Fibroblast of villous mesenchyme (primary cell): ENCODE results near the gene SERPINB1. TPM values are rescaled to one million over a fixed set of nuclear protein-coding genes. Genes with fewer than 3 reads are reported as not detected.

Source experiments
- DNase-seq: peaks from one replicate; pipeline ENCODE4 v3.0.0-alpha.2; 2010; ENCODE audit warnings: low read depth
- H3K4me3 ChIP-seq: 2 replicates; pipeline ENCODE4 v1.5.1; 2011; ENCODE audit warnings: low read depth, mild to moderate bottlenecking, low read length
- total RNA-seq: library from RNA; depleted of rRNA; stranded (reverse); fragments of >200 nt; gene quantifications from 2 replicates; pipeline ENCODE4 v1.2.3, GENCODE V29; 2012
- TF ChIP-seq, protein P1 (sequence below): IDR thresholded peaks from 2 replicates; pipeline ENCODE4 v1.5.1; 2012; ENCODE audit warnings: low read depth, mild to moderate bottlenecking, low read length; ENCODE audit not compliant: insufficient read depth

Gene SERPINB1
- total RNA-seq, 1 donor = 25.9 TPM

DNA sequence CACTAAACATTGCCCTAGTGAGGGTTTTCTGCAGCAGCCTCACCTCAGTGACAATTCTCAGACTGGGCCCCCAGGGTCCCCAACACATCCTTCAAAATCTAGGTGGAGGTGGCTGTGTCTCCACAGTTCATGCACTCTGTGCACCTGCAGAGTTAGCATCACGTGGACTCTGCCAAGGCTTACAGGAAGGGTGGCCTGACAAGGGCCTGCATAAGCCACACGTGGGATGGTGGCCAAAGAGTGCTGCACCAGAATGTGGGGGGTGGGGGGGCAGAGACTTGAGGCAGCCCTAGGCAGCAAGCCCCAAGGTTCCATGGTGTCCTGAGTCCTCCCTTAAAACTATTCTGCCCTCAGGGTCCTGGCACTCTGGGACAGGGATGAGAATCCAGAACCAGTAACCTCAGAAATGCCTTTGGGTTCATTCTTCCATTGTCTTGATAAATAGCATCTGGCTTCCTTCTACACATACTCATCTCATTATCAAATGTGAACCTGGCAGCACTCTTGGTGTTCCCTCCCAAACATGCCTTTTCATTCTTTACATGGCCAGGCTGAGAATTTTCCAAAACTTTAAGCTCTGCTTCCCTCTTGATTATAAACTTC is 1.6 kb upstream of the SERPINB1 start:
- TF ChIP-seq, protein P1, sequence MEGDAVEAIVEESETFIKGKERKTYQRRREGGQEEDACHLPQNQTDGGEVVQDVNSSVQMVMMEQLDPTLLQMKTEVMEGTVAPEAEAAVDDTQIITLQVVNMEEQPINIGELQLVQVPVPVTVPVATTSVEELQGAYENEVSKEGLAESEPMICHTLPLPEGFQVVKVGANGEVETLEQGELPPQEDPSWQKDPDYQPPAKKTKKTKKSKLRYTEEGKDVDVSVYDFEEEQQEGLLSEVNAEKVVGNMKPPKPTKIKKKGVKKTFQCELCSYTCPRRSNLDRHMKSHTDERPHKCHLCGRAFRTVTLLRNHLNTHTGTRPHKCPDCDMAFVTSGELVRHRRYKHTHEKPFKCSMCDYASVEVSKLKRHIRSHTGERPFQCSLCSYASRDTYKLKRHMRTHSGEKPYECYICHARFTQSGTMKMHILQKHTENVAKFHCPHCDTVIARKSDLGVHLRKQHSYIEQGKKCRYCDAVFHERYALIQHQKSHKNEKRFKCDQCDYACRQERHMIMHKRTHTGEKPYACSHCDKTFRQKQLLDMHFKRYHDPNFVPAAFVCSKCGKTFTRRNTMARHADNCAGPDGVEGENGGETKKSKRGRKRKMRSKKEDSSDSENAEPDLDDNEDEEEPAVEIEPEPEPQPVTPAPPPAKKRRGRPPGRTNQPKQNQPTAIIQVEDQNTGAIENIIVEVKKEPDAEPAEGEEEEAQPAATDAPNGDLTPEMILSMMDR = no peak
- H3K4me3 ChIP-seq = no peak overlapping the region
- no peak for DNase-seq

- no peak for DNase-seq
- peak overlapping the region; percentile 65 for H3K4me3 ChIP-seq
- TF ChIP-seq, protein P1 = no peak
Observed at GRCh38 chr6:2842139-2842552, 483 bp upstream of the SERPINB1 start.

- TF ChIP-seq, protein P1 = no peak
- peak overlapping the region; percentile 65 for H3K4me3 ChIP-seq
- DNase-seq = no peak
Observed at GRCh38 chr6:2840749-2841061, 958 bp downstream of the SERPINB1 start.

DNA sequence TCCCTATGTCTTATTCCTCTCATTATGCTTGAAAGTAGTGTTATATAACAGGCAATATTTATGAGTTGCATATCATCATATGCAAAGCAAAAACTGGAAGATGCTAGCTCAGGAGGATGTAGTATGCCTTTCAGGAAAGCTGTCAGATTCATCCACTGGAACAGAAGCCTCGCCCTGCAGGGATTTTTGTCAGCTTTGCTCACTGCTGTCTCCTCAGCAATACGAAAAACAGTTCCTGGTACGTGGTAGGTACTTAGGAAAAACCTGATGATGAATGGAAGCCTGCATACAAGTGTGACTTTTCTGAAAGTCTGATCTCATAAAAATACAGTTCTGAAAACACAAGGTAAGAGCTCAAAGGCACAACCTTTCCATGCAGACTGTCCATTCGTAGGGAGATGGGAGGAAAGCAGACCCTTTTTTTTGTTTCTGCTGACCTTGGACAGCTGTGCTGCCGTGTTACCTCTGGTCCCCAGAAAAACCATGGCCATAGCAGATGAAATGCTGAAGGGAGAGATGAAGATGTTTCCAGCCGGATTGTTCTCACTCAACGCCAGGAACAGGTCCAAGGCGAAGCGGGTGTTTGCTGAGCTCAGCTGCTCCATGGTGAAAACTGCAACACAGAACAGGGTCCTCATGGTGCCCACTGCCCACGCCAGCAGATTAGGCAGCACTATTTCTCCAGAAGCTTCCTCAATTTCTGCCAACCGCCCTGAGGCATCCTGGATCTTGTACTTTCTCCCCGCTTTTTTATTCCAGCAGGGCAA is 1.5 kb downstream of the SERPINB1 start:
- TF ChIP-seq, protein P1 = no peak
- DNase-seq = no peak
- peak overlapping the region; percentile 65 for H3K4me3 ChIP-seq

GRCh38 chr6:2839195-2839981 is 2.3 kb downstream of the SERPINB1 start:
- peak; percentile 66 for DNase-seq
- H3K4me3 ChIP-seq = no peak overlapping the region
- TF ChIP-seq, protein P1 = no peak

DNA sequence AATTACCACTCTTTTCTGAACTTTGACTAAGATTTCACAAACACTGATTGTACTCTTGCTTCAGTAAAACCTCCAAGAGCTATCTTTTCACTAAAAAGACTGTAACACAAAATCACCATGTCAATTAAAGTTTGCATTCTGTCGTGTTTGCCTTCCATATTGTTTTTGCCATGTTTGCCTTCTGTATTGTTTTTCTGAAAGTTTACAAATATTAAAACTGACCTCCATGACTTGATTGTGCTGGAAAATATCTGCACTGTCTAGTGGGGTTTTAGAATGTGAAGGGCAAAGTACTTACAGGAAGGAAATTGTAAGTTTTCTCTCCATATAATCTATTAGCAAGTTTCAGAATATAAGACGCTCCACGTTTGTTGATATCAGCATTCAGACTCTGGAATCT is 3.4 kb downstream of the SERPINB1 start:
- no peak overlapping the region for H3K4me3 ChIP-seq
- TF ChIP-seq, protein P1 = no peak
- no peak for DNase-seq
